H1 (cell line): ENCODE results near the gene SFMBT2. TPM values are rescaled to one million over a fixed set of nuclear protein-coding genes. Genes with fewer than 3 reads are reported as not detected.
"Not testable (repeated sequence)": the region's sequence is repeated elsewhere in the genome, so short reads cannot be mapped to it uniquely, and the experiment has no call there.

Source experiments
- CTCF ChIA-PET: fragments of 300-600 bp; sonication (Branson Sonifier 250); formaldehyde crosslinking; loops from one replicate; lab custom pipeline; 2021; ENCODE audit not compliant: partially characterized antibody; lab: Charles Lee
- POLR2A ChIA-PET: fragments of 300-600 bp; sonication (Branson Sonifier 250); formaldehyde crosslinking; loops from one replicate; lab custom pipeline; 2021; ENCODE audit warnings: inconsistent platforms; ENCODE audit not compliant: partially characterized antibody; lab: Charles Lee
- DNase-seq, 2 experiments: peaks; one replicate each; pipeline versions ENCODE4 v3.0.0 to v3.0.0-alpha.2; 2010 to 2022; ENCODE audit warnings: low spot score in 2 of 2, low read depth in 1 of 2, mixed read lengths in 1 of 2
- FAIRE-seq: peaks from 2 replicates; lab custom pipeline; 2011; peaks lifted over from hg19 to GRCh38; lab: Jason Lieb, UNC
- H2AFZ ChIP-seq: 2 replicates; pipeline ENCODE4 v1.8.1; 2012; ENCODE audit warnings: low read length, inconsistent platforms
- H2AK5ac ChIP-seq: 2 replicates; pipeline ENCODE4 v1.6.1; 2013; ENCODE audit warnings: low read depth, low read length
- H2BK120ac ChIP-seq: replicated peaks from 2 replicates; pipeline ENCODE3; 2013; ENCODE audit warnings: low read depth, low read length, inconsistent platforms
- H2BK12ac ChIP-seq: 2 replicates; pipeline ENCODE4 v1.6.1; 2013; ENCODE audit warnings: low read depth, low read length
- H2BK15ac ChIP-seq: 2 replicates; pipeline ENCODE4 v1.6.1; 2013; ENCODE audit warnings: low read length
- H2BK20ac ChIP-seq: 2 replicates; pipeline ENCODE4 v1.6.1; 2013; ENCODE audit warnings: low read length
- H2BK5ac ChIP-seq: 2 replicates; pipeline ENCODE4 v1.6.1; 2013; ENCODE audit warnings: low read depth, low read length
- H3K14ac ChIP-seq: 2 replicates; pipeline ENCODE4 v1.6.1; 2013; ENCODE audit warnings: inconsistent platforms; ENCODE audit not compliant: insufficient read length
- H3K18ac ChIP-seq: 2 replicates; pipeline ENCODE4 v1.6.1; 2013; ENCODE audit warnings: low read length; ENCODE audit errors: extremely low read depth
- H3K23ac ChIP-seq: 2 replicates; pipeline ENCODE4 v1.6.1; 2013; ENCODE audit warnings: inconsistent platforms; ENCODE audit not compliant: insufficient read length
- H3K23me2 ChIP-seq: 2 replicates; pipeline ENCODE4 v1.6.1; 2013; ENCODE audit warnings: low read depth, low read length
- H3K27ac ChIP-seq: 2 replicates; pipeline ENCODE4 v1.6.1; 2011; ENCODE audit warnings: low read depth, low read length, inconsistent platforms
- H3K27me3 ChIP-seq, 4 experiments: replicated peaks in 1 of 4; 1 replicate in 1 of 4; 2 replicates in 3 of 4; pipeline versions ENCODE4 v1.6.1 to v1.8.1; 2011 to 2013; ENCODE audit warnings: low read length in 3 of 4, mild to moderate bottlenecking in 3 of 4, inconsistent platforms in 2 of 4, mixed read lengths in 2 of 4, moderate library complexity in 1 of 4; ENCODE audit not compliant: control insufficient read depth in 3 of 4, insufficient read depth in 3 of 4; ENCODE audit errors: extremely low read depth in 1 of 4
- H3K36me3 ChIP-seq, 4 experiments: 2 replicates each; pipeline versions ENCODE4 v1.6.1 to v1.8.1; 2011 to 2013; ENCODE audit warnings: mild to moderate bottlenecking in 4 of 4, low read length in 3 of 4, moderate library complexity in 2 of 4, control low read depth in 1 of 4, inconsistent platforms in 1 of 4; ENCODE audit not compliant: insufficient read depth in 4 of 4, control insufficient read depth in 2 of 4
- H3K4ac ChIP-seq: replicated peaks from 2 replicates; pipeline ENCODE3; 2013; ENCODE audit warnings: low read length, low read depth, mixed read lengths, inconsistent platforms; ENCODE audit not compliant: insufficient read length
- H3K4me1 ChIP-seq, 4 experiments: replicated peaks in 1 of 4; 1 replicate in 1 of 4; 2 replicates in 3 of 4; pipeline versions ENCODE4 v1.6.1 to v1.8.1; 2011 to 2013; ENCODE audit warnings: low read length in 3 of 4, inconsistent platforms in 2 of 4, mixed read lengths in 1 of 4; ENCODE audit not compliant: insufficient read depth in 4 of 4, control insufficient read depth in 3 of 4
- H3K4me2 ChIP-seq, 2 experiments: 2 replicates each; pipeline versions ENCODE4 v1.6.1 to v1.8.1; 2011 to 2013; ENCODE audit warnings: low read depth in 2 of 2, low read length in 2 of 2, control low read depth in 1 of 2, inconsistent platforms in 1 of 2, mild to moderate bottlenecking in 1 of 2; ENCODE audit not compliant: insufficient read depth in 1 of 2
- H3K4me3 ChIP-seq, 4 experiments: fragments of 200-600, 300-600 bp in 1 of 4; sonication (generic), shearing (Covaris generic), sonication (Bioruptor Twin) in 1 of 4; 2 replicates each; pipeline versions ENCODE4 v1.5.1 to v1.8.1; 2011 to 2016; ENCODE audit warnings: low read length in 4 of 4, low read depth in 3 of 4, control low read depth in 2 of 4, inconsistent platforms in 2 of 4, mild to moderate bottlenecking in 2 of 4, mixed read lengths in 1 of 4, moderate library complexity in 1 of 4; ENCODE audit not compliant: insufficient read depth in 2 of 4; ENCODE audit errors: extremely low read depth in 1 of 4
- H3K56ac ChIP-seq: replicated peaks from 2 replicates; pipeline ENCODE3; 2013; ENCODE audit warnings: low read depth, mild to moderate bottlenecking, mixed read lengths, low read length, inconsistent platforms; ENCODE audit not compliant: insufficient read length
- H3K79me1 ChIP-seq: 2 replicates; pipeline ENCODE4 v1.6.1; 2013; ENCODE audit warnings: low read depth, low read length, control low read depth
- H3K79me2 ChIP-seq, 2 experiments: 2 replicates each; pipeline versions ENCODE4 v1.6.1 to v1.8.1; 2012 to 2013; ENCODE audit warnings: low read length in 2 of 2, mild to moderate bottlenecking in 2 of 2, inconsistent platforms in 1 of 2; ENCODE audit not compliant: insufficient read depth in 2 of 2, control insufficient read depth in 1 of 2
- H3K9ac ChIP-seq, 4 experiments: replicated peaks in 1 of 4; 1 replicate in 1 of 4; 2 replicates in 3 of 4; pipeline versions ENCODE4 v1.6.1 to v1.8.1; 2011 to 2013; ENCODE audit warnings: low read depth in 3 of 4, low read length in 3 of 4, control low read depth in 2 of 4, mild to moderate bottlenecking in 2 of 4, moderate library complexity in 2 of 4, inconsistent platforms in 1 of 4; ENCODE audit errors: extremely low read depth in 1 of 4
- H3K9me3 ChIP-seq, 2 experiments: 2 replicates each; pipeline versions ENCODE4 v1.6.1 to v1.8.1; 2012 to 2013; ENCODE audit warnings: mild to moderate bottlenecking in 2 of 2, moderate library complexity in 2 of 2, control low read depth in 1 of 2, inconsistent platforms in 1 of 2, low read depth in 1 of 2, low read length in 1 of 2, mixed read lengths in 1 of 2; ENCODE audit not compliant: insufficient read depth in 2 of 2
- H4K20me1 ChIP-seq, 2 experiments: replicated peaks in 1 of 2; 2 replicates each; pipeline versions ENCODE3 to v1.8.1; 2011 to 2013; ENCODE audit warnings: inconsistent platforms in 2 of 2, low read length in 2 of 2, mild to moderate bottlenecking in 1 of 2; ENCODE audit not compliant: insufficient read depth in 2 of 2, control insufficient read depth in 1 of 2
- H4K5ac ChIP-seq: 2 replicates; pipeline ENCODE4 v1.6.1; 2013; ENCODE audit warnings: low read length, low read depth, mixed read lengths, inconsistent platforms; ENCODE audit not compliant: insufficient read length
- H4K8ac ChIP-seq: 2 replicates; pipeline ENCODE4 v1.8.0; 2013; ENCODE audit warnings: mild to moderate bottlenecking, moderate library complexity, low read length, inconsistent platforms; ENCODE audit not compliant: insufficient read depth; ENCODE audit errors: extremely low read depth
- H4K91ac ChIP-seq: replicated peaks from 2 replicates; pipeline ENCODE3; 2013; ENCODE audit warnings: low read length, mixed read lengths, inconsistent platforms; ENCODE audit not compliant: insufficient read length
- WGBS, 2 experiments: shearing (Covaris generic) in 1 of 2; methylation state at CpG; one replicate each; pipeline versions ENCODE4 v1.1.6 to v1.1.7; 2013 to 2015; ENCODE audit warnings: low lambda C conversion rate in 2 of 2, mixed read lengths in 2 of 2, inconsistent platforms in 1 of 2, low coverage in 1 of 2, missing lambda C conversion rate in 1 of 2; ENCODE audit not compliant: insufficient replicate concordance in 2 of 2, insufficient coverage in 1 of 2, insufficient read length in 1 of 2; ENCODE audit errors: extremely low coverage in 1 of 2, missing lambda C conversion rate in 1 of 2; 5-methylcytosine and 5-hydroxymethylcytosine counted together
- polyA plus RNA-seq, 7 experiments: library from polyadenylated mRNA; depleted of rRNA in 3 of 7; stranded (reverse) in 5 of 7; unstranded in 2 of 7; fragments of >200 nt in 5 of 7; fragments of 200-250 nt in 2 of 7; gene quantifications; 1 replicate in 5 of 7; 2 replicates in 1 of 7; 4 replicates in 1 of 7; pipeline versions ENCODE4 v1.2.1 to v1.2.3, GENCODE V29; 2011 to 2013; ENCODE audit warnings: missing spikeins in 2 of 7, mixed read lengths in 2 of 7
- total RNA-seq: library from RNA; stranded (reverse); fragmentation: NEBNext Ultra II Directional; extraction: Animal tissue kit (Norgen Biotek cat#: 25700); gene quantifications from 2 replicates; pipeline ENCODE4 v1.2.1, GENCODE V29; 2021

The SFMBT2 gene
- total and polyA plus RNA-seq, 2 of the 8 experiments (the other 6 are each of a cell fraction or from before 2014, with no cell fraction given), result 2.9 to 11.0 TPM

- DNase-seq, H3K9me3 ChIP-seq, H3K14ac ChIP-seq, CTCF ChIA-PET, H4K91ac ChIP-seq, H3K27me3 ChIP-seq, H4K5ac ChIP-seq, H3K4ac ChIP-seq, H3K36me3 ChIP-seq, H3K4me3 ChIP-seq, H3K4me1 ChIP-seq, H3K4me2 ChIP-seq, H3K23me2 ChIP-seq, H3K23ac ChIP-seq, FAIRE-seq, H3K9ac ChIP-seq, H2BK12ac ChIP-seq, POLR2A ChIA-PET, H3K27ac ChIP-seq, H3K79me1 ChIP-seq, H3K56ac ChIP-seq, H2BK120ac ChIP-seq, H2BK5ac ChIP-seq, H2AFZ ChIP-seq, H4K20me1 ChIP-seq, H2BK20ac ChIP-seq, H2BK15ac ChIP-seq, H2AK5ac ChIP-seq, H4K8ac ChIP-seq, H3K18ac ChIP-seq: not testable (repeated sequence)
- H3K79me2 ChIP-seq, result peaks cover 0 to 46% of the 10 kb centered on the region in 2 experiments; a peak in 2 of 4 replicates
- WGBS, 2 experiments, result 94% methylated on average over 5 of the region's 5 CpGs; no CpG with 5 or more reads in 1 of the 2 experiments
Measured at GRCh38 chr10:7392301-7392700, 18.5 kb downstream of the SFMBT2 start.
